ENCODE results near the gene VPS26A.

The VPS26A gene

DNA sequence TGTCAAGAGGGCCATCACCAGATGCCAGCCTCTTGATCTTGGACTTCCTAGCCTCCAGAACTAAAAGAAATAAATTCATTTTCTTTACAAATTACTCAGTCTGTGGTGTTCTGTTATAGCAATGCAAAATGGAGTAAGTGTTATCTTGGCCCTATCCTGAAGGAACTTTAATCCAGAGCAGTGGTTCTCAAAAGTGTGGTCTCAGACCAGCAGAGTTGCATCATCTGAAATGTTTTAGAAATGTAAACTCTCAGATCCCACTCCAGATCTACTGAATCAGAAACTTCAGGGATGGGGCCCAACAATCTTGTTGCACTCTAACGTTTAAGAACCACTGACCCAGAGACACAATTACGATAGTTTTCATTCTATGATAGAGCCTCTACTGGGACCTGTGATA lies 52.8 kb downstream of the VPS26A start:
- TF ChIP-seq, protein P1, sequence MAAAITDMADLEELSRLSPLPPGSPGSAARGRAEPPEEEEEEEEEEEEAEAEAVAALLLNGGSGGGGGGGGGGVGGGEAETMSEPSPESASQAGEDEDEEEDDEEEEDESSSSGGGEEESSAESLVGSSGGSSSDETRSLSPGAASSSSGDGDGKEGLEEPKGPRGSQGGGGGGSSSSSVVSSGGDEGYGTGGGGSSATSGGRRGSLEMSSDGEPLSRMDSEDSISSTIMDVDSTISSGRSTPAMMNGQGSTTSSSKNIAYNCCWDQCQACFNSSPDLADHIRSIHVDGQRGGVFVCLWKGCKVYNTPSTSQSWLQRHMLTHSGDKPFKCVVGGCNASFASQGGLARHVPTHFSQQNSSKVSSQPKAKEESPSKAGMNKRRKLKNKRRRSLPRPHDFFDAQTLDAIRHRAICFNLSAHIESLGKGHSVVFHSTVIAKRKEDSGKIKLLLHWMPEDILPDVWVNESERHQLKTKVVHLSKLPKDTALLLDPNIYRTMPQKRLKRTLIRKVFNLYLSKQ (tag by site-specific recombination; IDR thresholded peaks at IDR 0.05; ENCODE audit: borderline replicate concordance): no peak
- TF ChIP-seq ZBTB21 (tag by site-specific recombination; IDR thresholded peaks at IDR 0.05) (no peak), ZNF10 (tag by site-specific recombination; IDR thresholded peaks at IDR 0.05) (no peak), ZNF37A (tag by site-specific recombination; IDR thresholded peaks at IDR 0.05) (no peak)
- TF ChIP-seq, protein P2, sequence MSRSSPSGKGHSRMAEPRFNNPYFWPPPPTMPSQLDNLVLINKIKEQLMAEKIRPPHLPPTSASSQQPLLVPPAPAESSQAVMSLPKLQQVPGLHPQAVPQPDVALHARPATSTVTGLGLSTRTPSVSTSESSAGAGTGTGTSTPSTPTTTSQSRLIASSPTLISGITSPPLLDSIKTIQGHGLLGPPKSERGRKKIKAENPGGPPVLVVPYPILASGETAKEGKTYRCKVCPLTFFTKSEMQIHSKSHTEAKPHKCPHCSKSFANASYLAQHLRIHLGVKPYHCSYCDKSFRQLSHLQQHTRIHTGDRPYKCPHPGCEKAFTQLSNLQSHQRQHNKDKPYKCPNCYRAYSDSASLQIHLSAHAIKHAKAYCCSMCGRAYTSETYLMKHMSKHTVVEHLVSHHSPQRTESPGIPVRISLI (tag by site-specific recombination; IDR thresholded peaks at IDR 0.05): no peak
- TF ChIP-seq, protein P3, sequence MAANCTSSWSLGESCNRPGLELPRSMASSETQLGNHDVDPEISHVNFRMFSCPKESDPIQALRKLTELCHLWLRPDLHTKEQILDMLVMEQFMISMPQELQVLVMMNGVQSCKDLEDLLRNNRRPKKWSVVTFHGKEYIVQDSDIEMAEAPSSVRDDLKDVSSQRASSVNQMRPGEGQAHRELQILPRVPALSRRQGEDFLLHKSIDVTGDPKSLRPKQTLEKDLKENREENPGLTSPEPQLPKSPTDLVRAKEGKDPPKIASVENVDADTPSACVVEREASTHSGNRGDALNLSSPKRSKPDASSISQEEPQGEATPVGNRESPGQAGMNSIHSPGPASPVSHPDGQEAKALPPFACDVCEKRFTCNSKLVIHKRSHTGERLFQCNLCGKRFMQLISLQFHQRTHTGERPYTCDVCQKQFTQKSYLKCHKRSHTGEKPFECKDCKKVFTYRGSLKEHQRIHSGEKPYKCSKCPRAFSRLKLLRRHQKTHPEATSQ (tag by site-specific recombination; IDR thresholded peaks at IDR 0.05): no peak
- ChIA-PET CTCF (interaction anchor here (0.6 kb wide), 1 partner anchor 422 kb away, joined by 3 read pairs; no protein-coding TSS in a partner anchor), POLR2A (no interaction called here)
- Histone ChIP-seq H3K36me3 (ENCODE audit: control insufficient read depth in 2 of 2, insufficient read depth in 1 of 2, low read length in 2 of 2) (peaks cover 0 to 14% of the 10 kb centered on the region in 2 experiments; a peak in 1 of 3 replicates), H3K27ac (ENCODE audit: extremely low read depth, low read depth, low read length) (no peak overlapping the region), H3K4me1 (ENCODE audit: control insufficient read depth, insufficient read depth, low read length) (no peaks in the 10 kb centered on the region), H3K4me3 (ENCODE audit: low read depth, low read length) (no peak overlapping the region), H3K9me3 (ENCODE audit: control insufficient read depth, insufficient read depth, low read depth, low read length) (no peaks in the 10 kb centered on the region)

DNA sequence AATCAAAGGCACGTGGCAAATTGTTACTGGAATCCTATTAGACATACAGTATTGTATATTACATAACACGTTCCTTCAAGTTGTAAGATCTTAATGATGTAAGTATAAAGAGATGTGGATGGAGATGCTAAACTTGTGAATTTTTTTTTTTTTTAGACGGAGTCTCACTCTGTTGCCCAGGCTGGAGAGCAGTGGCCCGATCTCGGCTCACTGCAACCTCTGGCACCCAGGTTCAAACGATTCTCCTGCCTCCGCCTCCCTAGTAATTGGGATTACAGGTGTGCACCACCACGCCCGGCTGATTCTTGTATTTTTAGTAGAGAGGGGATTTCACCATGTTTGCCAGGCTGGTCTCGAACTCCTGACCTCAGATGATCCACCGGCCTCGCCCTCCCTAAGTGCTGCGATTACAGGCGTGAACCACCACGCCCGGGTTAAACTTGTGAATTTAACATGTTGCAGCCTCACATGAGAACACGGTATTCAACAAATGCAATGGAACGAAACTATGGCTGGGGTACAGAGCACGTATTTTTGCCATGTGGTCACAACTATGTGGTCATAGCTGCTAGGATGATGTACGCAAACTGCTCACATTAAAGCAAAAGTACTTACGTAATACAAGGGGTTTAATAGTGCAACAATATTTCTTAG lies 55.2 kb downstream of the VPS26A start:
- TF ChIP-seq ZNF792 (tag by site-specific recombination; IDR thresholded peaks at IDR 0.05) (no peak), KLF1 (tag by site-specific recombination; IDR thresholded peaks at IDR 0.05) (peak; percentile 45; the same call in 1 of the 2 replicates), ZBTB21 (tag by site-specific recombination; IDR thresholded peaks at IDR 0.05) (peak; percentile 92), ZNF174 (tag by site-specific recombination; IDR thresholded peaks at IDR 0.05) (no peak), SCRT2 (tag by site-specific recombination; IDR thresholded peaks at IDR 0.05) (peak; percentile 71)
- TF ChIP-seq, protein P4, sequence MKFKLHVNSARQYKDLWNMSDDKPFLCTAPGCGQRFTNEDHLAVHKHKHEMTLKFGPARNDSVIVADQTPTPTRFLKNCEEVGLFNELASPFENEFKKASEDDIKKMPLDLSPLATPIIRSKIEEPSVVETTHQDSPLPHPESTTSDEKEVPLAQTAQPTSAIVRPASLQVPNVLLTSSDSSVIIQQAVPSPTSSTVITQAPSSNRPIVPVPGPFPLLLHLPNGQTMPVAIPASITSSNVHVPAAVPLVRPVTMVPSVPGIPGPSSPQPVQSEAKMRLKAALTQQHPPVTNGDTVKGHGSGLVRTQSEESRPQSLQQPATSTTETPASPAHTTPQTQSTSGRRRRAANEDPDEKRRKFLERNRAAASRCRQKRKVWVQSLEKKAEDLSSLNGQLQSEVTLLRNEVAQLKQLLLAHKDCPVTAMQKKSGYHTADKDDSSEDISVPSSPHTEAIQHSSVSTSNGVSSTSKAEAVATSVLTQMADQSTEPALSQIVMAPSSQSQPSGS (tag by site-specific recombination; IDR thresholded peaks at IDR 0.05; ENCODE audit: low read depth): peak; percentile 75
- CTCF ChIA-PET: no interaction called here
- Histone ChIP-seq H3K9me3 (ENCODE audit: control insufficient read depth, insufficient read depth, low read depth, low read length) (no peaks in the 10 kb centered on the region), H3K4me1 (ENCODE audit: control insufficient read depth, insufficient read depth, low read length) (no peaks in the 10 kb centered on the region), H3K27ac (ENCODE audit: extremely low read depth, low read depth, low read length) (no peak overlapping the region), H3K36me3 (ENCODE audit: control insufficient read depth in 2 of 2, insufficient read depth in 1 of 2, low read length in 2 of 2) (peaks cover 6 to 10% of the 10 kb centered on the region in 2 experiments; a peak in 2 of 3 replicates), H3K4me3 (ENCODE audit: low read depth, low read length) (peak overlapping the region; percentile 73)
- POLR2A ChIA-PET: interaction anchor here (1.4 kb wide), 1 partner anchor 54 kb away, joined by 6 read pairs; no protein-coding TSS in a partner anchor

DNA sequence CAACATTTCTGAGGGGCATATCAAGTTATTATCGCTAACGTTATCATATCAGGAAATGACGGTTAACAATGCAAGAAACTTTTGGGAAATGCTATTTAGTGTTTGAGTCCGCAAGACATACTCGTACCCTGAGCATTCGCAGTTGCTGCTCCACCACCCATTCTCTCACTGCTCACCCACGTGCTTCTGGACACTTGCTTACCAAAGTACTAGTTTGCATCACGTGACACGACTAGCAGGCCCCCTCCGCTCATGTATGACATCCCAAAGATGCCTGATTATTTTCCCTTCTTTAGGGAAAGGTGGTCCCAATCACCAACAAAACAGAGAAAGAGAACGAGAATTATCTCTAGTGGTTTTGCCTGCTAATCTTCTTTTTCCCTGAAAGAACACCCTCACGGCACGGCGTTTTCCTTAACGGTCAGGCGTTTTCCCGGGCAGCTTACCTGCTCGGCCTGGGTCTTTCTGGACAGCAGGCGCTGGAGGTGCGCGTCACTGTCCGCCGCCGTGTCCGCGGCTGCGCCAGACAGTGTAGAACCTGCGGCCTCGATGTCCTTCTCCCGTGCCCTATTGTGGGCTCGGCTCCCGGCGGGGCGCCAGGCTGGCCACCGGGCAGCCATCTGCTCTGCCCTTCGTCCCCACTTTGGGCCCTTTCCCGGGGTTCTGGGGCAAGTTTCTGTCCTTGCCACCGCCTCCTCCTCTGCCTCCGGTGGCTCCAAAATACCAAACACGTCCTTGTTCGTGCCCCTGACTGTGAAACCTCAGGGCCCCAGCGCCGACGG lies 56.0 kb downstream of the VPS26A start, which contains the start of gene SUPV3L1:
TSS of gene SUPV3L1 (plus strand) at position 492 of the 782 bp plus-strand sequence. CDS start at position 550, 58 bp downstream.
- no peaks in the 10 kb centered on the region for H3K4me1 ChIP-seq (ENCODE audit: control insufficient read depth, insufficient read depth, low read length)
- TF ChIP-seq ZNF169 (tag by site-specific recombination; IDR thresholded peaks at IDR 0.05) (no peak), PRDM1 (tag by site-specific recombination; IDR thresholded peaks at IDR 0.05) (0 out of 2 replicates have a peak, but pooled peaks have one; percentile 4), TRIM28 (IDR thresholded peaks at IDR 0.05; ENCODE audit: borderline replicate concordance, low read length) (peak; percentile 69; the same call in 1 of the 2 replicates), ZSCAN16 (tag by site-specific recombination; IDR thresholded peaks at IDR 0.05) (0 out of 2 replicates have a peak, but pooled peaks have one; percentile 22), HOXC10 (CRISPR knock-in tag; IDR thresholded peaks at IDR 0.05) (no peak), ZNF366 (tag by site-specific recombination; conservative IDR thresholded peaks at IDR 0.05) (peak; percentile 23; the same call in 1 of the 2 replicates), ZNF558 (tag by site-specific recombination; IDR thresholded peaks at IDR 0.05) (peak; percentile 25; the same call in 1 of the 2 replicates), ZNF19 (tag by site-specific recombination; IDR thresholded peaks at IDR 0.05; ENCODE audit: low read depth) (no peak)
- TF ChIP-seq, protein P5, sequence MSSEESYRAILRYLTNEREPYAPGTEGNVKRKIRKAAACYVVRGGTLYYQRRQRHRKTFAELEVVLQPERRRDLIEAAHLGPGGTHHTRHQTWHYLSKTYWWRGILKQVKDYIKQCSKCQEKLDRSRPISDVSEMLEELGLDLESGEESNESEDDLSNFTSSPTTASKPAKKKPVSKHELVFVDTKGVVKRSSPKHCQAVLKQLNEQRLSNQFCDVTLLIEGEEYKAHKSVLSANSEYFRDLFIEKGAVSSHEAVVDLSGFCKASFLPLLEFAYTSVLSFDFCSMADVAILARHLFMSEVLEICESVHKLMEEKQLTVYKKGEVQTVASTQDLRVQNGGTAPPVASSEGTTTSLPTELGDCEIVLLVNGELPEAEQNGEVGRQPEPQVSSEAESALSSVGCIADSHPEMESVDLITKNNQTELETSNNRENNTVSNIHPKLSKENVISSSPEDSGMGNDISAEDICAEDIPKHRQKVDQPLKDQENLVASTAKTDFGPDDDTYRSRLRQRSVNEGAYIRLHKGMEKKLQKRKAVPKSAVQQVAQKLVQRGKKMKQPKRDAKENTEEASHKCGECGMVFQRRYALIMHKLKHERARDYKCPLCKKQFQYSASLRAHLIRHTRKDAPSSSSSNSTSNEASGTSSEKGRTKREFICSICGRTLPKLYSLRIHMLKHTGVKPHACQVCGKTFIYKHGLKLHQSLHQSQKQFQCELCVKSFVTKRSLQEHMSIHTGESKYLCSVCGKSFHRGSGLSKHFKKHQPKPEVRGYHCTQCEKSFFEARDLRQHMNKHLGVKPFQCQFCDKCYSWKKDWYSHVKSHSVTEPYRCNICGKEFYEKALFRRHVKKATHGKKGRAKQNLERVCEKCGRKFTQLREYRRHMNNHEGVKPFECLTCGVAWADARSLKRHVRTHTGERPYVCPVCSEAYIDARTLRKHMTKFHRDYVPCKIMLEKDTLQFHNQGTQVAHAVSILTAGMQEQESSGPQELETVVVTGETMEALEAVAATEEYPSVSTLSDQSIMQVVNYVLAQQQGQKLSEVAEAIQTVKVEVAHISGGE (tag by site-specific recombination; conservative IDR thresholded peaks at IDR 0.05; ENCODE audit: low read depth): 0 out of 2 replicates have a peak, but pooled peaks have one; percentile 21

More for the DNA sequence above, 56.0 kb downstream of the VPS26A start, which contains the start of gene SUPV3L1:
- H3K27ac ChIP-seq (ENCODE audit: extremely low read depth, low read depth, low read length): peak within 1 kb of the TSS; percentile 73
- CTCF ChIA-PET: no interaction called here
- peak within 1 kb of the TSS; percentile 73 for H3K4me3 ChIP-seq (ENCODE audit: low read depth, low read length)
- POLR2A ChIA-PET: interaction anchor here (1.4 kb wide), 1 partner anchor 55 kb away, joined by 6 read pairs; no protein-coding TSS in a partner anchor
- H3K36me3 ChIP-seq (ENCODE audit: control insufficient read depth in 2 of 2, insufficient read depth in 1 of 2, low read length in 2 of 2): peaks cover 6 to 15% of the 10 kb centered on the region in 2 experiments; a peak in 2 of 3 replicates
- H3K9me3 ChIP-seq (ENCODE audit: control insufficient read depth, insufficient read depth, low read depth, low read length): no peaks in the 10 kb centered on the region
